GM19463 (cell line): Measurements from ENCODE around the gene WWOX.

Experiments used
- ATAC-seq: cut with Tn5 transposase; IDR thresholded peaks from one replicate; pipeline ENCODE4 v1.9.1; 2021; ENCODE audit warnings: mild to moderate bottlenecking, moderate library complexity; ENCODE audit not compliant: unreplicated experiment

Gene WWOX

GRCh38 chr16:78805556-78805955 lies 706.1 kb downstream of the WWOX start:
- ATAC-seq: no peak

DNA sequence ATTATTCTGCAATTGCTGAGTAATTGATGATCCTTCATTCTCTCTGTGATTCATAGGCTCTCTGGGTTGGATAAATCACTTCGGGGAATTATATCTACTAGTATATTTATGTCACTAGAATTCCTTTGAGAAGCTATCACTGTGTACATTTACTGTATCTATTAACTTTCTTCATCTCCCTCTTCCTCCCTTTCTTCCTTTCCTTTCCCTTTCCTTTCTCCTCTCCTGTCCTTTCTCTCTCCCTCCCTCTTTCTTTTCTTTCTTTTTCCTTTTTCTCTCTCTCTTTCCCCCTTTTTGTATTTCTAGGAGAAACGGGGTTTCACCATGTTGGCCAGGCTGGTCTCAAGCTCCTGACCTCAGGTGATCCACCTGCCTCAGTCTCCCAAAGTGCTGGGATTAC lies 711.8 kb downstream of the WWOX start:
- no peak for ATAC-seq

DNA sequence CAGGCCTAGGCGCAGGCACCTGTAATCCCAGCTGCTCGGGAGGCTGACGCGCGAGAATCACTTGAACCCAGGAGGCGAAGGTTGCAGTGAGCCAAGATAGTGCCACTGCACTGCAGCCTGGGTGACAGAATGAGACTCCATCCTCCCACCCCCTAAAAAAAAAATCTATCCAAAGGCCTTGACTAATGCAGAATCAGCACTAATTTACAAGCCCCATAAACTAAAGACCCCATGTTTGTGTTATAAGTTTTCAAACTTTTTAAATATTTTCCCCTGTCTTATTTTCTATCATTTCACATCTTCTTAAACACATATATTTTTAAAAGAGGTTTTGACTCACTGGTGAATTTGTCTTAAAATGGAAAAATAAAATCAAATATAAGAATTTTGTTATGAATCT lies 713.1 kb downstream of the WWOX start:
- no peak for ATAC-seq

GRCh38 chr16:78813661-78814311 lies 714.3 kb downstream of the WWOX start:
- no peak for ATAC-seq

GRCh38 chr16:78815713-78816112 lies 716.3 kb downstream of the WWOX start:
- no peak for ATAC-seq

DNA sequence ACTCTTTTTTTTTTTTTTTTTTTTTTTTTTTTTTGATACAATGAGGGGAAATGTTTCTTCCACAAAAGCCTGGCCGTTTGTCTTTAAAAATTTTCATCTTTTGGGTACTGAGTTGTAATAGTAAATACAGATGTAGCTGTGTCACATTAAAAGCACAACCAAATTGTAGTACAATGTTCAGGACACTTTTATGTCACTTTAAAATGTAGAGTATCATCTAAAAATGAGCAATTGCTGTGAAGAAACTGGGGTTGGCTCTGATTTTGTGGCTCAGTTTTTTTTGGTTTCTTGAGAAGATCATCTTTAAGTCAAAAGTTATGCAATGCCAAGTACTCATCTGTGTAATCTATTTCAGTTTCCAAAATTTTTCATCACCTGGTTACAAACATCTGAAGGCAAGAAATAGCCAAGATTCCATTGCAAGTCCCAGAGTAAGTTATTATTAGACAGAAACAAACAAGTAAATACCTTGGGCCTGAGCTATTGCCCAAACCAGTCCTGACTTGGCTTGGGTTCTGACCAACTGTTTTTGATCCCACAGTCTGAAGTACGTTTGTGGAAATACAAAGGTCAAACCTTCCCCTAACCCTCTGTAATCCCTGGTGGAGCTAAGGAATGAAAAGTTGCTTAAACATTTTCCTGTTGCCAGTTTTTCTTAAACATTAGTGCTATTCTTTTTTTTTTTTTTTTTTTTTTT lies 717.2 kb downstream of the WWOX start:
- ATAC-seq: no peak

GRCh38 chr16:78817200-78817739 lies 717.8 kb downstream of the WWOX start:
- ATAC-seq: no peak

GRCh38 chr16:78821335-78821734 lies 721.9 kb downstream of the WWOX start:
- no peak for ATAC-seq

GRCh38 chr16:78822509-78822908 lies 723.1 kb downstream of the WWOX start:
- ATAC-seq: no peak

GRCh38 chr16:78823027-78823426 lies 723.6 kb downstream of the WWOX start:
- no peak for ATAC-seq

GRCh38 chr16:78829280-78829679 lies 729.8 kb downstream of the WWOX start:
- no peak for ATAC-seq

DNA sequence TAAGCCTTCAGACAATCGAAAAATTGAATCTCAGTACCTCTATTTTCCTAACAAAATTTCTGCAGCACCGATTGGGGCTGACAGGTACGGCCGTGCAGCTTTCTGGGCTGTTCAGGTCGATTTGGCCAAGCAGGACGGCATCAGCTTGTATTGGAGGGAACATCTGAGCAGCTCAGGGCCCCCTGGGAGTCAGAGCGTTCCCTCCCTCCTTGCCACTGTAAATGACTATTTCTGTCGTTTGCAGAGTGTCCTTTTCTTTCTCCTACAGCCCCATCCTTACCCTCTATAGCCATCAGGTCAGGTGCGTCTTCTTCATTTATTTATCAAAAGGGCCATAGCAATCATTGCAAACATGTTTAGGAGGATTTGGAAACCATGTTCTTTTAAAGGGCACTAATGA lies 731.1 kb downstream of the WWOX start:
- ATAC-seq: no peak

DNA sequence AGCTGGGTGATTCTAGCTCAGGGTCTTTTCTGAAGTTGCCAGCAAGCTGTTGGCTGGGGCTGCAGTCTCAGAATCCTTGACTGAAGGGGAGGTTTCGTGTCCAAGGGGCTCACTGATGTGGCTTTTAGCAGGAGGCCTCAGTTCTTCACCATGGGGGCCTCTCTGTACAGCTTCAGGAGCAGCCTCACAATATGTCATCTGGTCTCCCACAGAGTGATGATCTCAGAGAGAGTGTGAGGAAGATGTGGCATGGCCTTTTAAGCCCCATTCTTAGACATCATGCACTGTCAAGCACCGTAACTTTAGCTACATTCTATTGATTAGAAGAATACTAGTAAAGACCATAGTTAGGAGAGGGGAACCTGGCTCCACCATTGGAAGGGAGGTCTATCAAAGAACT lies 732.6 kb downstream of the WWOX start:
- no peak for ATAC-seq

DNA sequence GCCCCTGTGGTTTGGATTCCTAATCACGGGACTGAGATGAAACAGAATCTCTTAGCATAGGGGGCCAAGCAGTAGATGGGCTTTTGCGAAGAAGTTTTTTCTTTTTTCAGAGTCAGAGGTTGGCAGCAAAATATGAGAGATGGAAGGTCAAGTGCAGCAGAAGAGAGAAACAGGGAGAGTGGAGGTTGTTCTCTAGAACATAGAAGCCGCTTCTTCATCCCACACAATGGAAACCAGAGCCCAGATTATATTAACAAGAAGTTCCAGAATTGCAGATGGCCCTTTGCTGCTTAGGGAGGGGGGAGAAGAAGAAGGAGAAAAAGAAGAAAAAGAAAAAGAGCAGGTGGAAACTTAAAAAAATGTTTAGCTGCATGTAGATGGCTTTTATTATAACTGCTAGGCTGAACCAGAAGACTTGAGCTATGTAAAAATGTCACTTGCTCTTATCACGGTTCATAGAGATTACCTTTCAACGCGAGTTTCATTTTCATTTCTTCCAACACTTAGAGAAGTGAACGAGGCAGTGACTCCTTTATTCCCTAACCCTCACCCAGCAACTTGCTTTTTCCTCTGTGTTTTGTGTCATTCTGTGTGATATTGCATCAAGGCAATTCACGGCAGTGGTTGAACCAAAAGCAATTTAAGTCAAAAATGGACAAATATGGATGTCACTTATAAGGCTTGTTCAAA lies 737.5 kb downstream of the WWOX start:
- no peak for ATAC-seq

GRCh38 chr16:78837706-78838105 lies 738.3 kb downstream of the WWOX start:
- ATAC-seq: no peak

- ATAC-seq: no peak
Observed at GRCh38 chr16:78838276-78838675, 738.8 kb downstream of the WWOX start.

DNA sequence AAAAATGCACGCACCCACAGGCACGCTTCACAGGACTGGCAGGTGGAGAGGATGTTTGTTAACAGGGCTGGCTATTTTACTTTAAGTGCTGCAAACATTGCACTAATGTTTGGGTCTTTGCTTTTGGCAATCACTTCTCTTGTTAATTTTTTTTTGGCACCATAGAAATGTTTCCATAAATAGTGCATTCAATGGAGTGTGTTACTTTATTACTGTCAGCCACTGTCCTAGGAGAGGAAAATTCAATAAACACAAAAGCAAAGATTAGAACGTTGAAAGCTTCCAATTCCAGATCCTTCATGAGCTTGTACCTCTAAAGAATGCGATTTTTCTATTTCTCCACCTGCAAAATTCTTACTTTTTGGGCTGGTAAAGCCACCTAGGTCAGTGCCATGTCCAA lies 743.5 kb downstream of the WWOX start:
- no peak for ATAC-seq

DNA sequence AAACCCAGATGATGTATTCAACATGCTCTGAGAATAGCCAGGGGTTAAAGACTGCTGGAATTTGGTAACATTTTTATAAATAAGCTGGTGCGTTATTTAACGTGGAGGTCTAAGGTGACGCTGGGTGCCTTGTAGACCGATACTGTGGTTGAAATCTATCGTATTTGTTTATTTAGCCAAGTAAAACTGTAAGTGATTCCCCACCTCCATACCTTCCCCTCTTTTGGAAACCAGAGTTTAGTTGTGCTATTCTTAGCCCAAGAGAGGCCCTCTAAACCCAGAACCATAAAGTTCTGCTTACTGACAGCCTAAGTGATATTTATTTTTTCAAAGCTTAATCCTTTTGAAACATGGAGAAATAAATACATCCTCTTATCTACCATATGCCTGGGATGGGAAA lies 744.5 kb downstream of the WWOX start:
- ATAC-seq: no peak

DNA sequence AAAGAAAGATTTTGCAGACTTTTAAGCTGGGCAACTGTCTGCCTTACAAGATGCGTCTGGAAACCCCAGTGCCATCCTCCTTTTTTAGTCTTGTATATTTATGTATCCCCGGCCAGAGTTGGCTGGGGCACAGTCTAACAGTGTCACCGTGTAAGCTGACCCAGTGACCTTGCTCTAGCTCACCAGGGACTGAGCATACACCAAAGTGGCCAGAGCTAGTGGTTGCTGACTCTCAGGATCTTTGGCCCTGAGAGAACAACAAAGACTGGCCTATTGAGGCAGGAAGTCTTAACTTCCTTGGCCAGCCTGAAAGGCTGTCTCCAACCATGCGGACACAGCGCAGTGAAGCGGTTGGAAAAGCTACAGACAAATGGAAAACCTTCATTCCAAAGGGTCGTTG lies 745.2 kb downstream of the WWOX start:
- no peak for ATAC-seq

- ATAC-seq: no peak
Observed at GRCh38 chr16:78851266-78851665, 751.8 kb downstream of the WWOX start.

- no peak for ATAC-seq
Observed at GRCh38 chr16:78852081-78852635, 752.7 kb downstream of the WWOX start.

DNA sequence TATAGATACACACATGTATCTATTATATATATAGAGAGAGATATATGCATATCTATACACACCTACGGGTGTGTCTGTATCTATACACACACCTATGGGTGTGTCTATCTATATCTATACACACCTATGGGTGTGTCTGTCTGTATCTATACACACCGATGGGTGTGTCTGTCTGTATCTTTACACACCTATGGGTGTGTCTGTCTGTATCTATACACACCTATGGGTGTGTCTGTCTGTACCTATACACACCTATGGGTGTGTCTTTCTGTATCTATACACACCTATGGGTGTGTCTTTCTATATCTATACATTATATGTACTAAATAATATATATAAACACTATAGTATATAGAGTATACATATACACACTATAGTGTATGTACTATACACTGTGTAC lies 762.6 kb downstream of the WWOX start:
- ATAC-seq: no peak
